GM12864 (cell line): ENCODE results near the gene SLC1A2.

ENCODE experiments used
- DNase-seq: peaks from one replicate; pipeline ENCODE4 v3.0.0-alpha.2; 2011; ENCODE audit warnings: low read depth
- H3K4me3 ChIP-seq: 2 replicates; pipeline ENCODE4 v1.5.1; 2011; ENCODE audit warnings: mild to moderate bottlenecking, low read depth, low read length, control low read depth
- CTCF ChIP-seq: IDR thresholded peaks from 2 replicates; pipeline ENCODE4 v1.5.1; 2011; ENCODE audit warnings: low read depth, mild to moderate bottlenecking, moderate library complexity, low read length, control low read depth, inconsistent platforms; ENCODE audit errors: missing control alignments

SLC1A2 gene

GRCh38 chr11:35311331-35311730 is 108.0 kb downstream of the SLC1A2 start:
- no peak for TF ChIP-seq CTCF
- no peak for DNase-seq
- H3K4me3 ChIP-seq, result no peak overlapping the region

GRCh38 chr11:35308157-35308556 is 111.2 kb downstream of the SLC1A2 start:
- TF ChIP-seq CTCF, result no peak
- H3K4me3 ChIP-seq, result no peak overlapping the region
- no peak for DNase-seq

- H3K4me3 ChIP-seq, result no peak overlapping the region
- TF ChIP-seq CTCF, result no peak
Observed at GRCh38 chr11:35307221-35307621, 112.1 kb downstream of the SLC1A2 start.

GRCh38 chr11:35305670-35306382 is 113.5 kb downstream of the SLC1A2 start:
- TF ChIP-seq CTCF, result peak; percentile 80
- no peak overlapping the region for H3K4me3 ChIP-seq
- DNase-seq, result no peak

More at GRCh38 chr11:35307221-35307621, 112.1 kb downstream of the SLC1A2 start:
- no peak for DNase-seq

- no peak for TF ChIP-seq CTCF
- no peak overlapping the region for H3K4me3 ChIP-seq
- no peak for DNase-seq
Observed at GRCh38 chr11:35304900-35305460, 114.4 kb downstream of the SLC1A2 start.

GRCh38 chr11:35304386-35304775 is 115.0 kb downstream of the SLC1A2 start:
- DNase-seq, result no peak
- TF ChIP-seq CTCF, result no peak
- no peak overlapping the region for H3K4me3 ChIP-seq
